WERI-Rb-1 (cell line): Measurements from ENCODE around the gene FHIT.

Experiments
- DNase-seq: peaks from one replicate; pipeline ENCODE4 v3.0.0-alpha.2; 2020
- H3K27ac ChIP-seq: fragments of 250-450 bp; sonication (Bioruptor Pico); 2 replicates; pipeline ENCODE4 v1.5.1; 2020; ENCODE audit warnings: mild to moderate bottlenecking, moderate library complexity
- H3K27me3 ChIP-seq: fragments of 250-450 bp; sonication (Bioruptor Pico); 2 replicates; pipeline ENCODE4 v1.5.1; 2021; ENCODE audit warnings: mild to moderate bottlenecking, low read depth, moderate library complexity; ENCODE audit not compliant: insufficient read depth, severe bottlenecking
- H3K36me3 ChIP-seq: fragments of 250-450 bp; sonication (Bioruptor Pico); 2 replicates; pipeline ENCODE4 v1.5.1; 2020; ENCODE audit warnings: mild to moderate bottlenecking, moderate library complexity
- H3K4me3 ChIP-seq: 2 replicates; pipeline ENCODE4 v1.5.1; 2011; ENCODE audit warnings: low read depth, mild to moderate bottlenecking, control low read depth, low read length
- H3K9me3 ChIP-seq: fragments of 250-450 bp; sonication (Bioruptor Pico); 2 replicates; pipeline ENCODE4 v1.5.1; 2021; ENCODE audit warnings: mild to moderate bottlenecking, moderate library complexity; ENCODE audit not compliant: severe bottlenecking
- TF ChIP-seq, protein P1 (sequence below): IDR thresholded peaks from 2 replicates; pipeline ENCODE4 v1.5.1; 2011; ENCODE audit warnings: low read depth, mild to moderate bottlenecking, control low read depth, inconsistent platforms, low read length

FHIT gene

DNA sequence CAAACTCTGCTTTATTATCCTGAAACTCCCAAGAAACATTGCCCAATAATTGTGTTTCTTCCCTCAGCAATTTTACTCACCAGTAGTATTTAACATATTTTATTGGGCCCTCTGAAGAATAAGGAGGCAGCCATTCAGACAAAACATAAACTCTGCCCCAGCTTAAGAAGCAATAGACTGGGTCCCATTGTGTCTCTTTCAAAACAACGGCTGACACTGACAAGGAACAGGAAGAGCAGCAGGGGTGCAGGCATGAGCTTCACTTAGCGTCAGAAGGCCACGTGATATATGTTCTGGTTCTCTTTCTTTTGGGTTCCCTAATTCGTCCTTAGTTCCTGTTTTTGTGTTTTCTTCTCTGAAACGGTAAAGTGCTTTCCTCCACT, 242.3 kb downstream of the FHIT start:
- TF ChIP-seq, protein P1, sequence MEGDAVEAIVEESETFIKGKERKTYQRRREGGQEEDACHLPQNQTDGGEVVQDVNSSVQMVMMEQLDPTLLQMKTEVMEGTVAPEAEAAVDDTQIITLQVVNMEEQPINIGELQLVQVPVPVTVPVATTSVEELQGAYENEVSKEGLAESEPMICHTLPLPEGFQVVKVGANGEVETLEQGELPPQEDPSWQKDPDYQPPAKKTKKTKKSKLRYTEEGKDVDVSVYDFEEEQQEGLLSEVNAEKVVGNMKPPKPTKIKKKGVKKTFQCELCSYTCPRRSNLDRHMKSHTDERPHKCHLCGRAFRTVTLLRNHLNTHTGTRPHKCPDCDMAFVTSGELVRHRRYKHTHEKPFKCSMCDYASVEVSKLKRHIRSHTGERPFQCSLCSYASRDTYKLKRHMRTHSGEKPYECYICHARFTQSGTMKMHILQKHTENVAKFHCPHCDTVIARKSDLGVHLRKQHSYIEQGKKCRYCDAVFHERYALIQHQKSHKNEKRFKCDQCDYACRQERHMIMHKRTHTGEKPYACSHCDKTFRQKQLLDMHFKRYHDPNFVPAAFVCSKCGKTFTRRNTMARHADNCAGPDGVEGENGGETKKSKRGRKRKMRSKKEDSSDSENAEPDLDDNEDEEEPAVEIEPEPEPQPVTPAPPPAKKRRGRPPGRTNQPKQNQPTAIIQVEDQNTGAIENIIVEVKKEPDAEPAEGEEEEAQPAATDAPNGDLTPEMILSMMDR = no peak
- Histone ChIP-seq H3K27me3 (no peaks in the 10 kb centered on the region), H3K36me3 (no peaks in the 10 kb centered on the region), H3K27ac (no peak overlapping the region), H3K4me3 (no peak overlapping the region), H3K9me3 (no peaks in the 10 kb centered on the region)
- DNase-seq = no peak

DNA sequence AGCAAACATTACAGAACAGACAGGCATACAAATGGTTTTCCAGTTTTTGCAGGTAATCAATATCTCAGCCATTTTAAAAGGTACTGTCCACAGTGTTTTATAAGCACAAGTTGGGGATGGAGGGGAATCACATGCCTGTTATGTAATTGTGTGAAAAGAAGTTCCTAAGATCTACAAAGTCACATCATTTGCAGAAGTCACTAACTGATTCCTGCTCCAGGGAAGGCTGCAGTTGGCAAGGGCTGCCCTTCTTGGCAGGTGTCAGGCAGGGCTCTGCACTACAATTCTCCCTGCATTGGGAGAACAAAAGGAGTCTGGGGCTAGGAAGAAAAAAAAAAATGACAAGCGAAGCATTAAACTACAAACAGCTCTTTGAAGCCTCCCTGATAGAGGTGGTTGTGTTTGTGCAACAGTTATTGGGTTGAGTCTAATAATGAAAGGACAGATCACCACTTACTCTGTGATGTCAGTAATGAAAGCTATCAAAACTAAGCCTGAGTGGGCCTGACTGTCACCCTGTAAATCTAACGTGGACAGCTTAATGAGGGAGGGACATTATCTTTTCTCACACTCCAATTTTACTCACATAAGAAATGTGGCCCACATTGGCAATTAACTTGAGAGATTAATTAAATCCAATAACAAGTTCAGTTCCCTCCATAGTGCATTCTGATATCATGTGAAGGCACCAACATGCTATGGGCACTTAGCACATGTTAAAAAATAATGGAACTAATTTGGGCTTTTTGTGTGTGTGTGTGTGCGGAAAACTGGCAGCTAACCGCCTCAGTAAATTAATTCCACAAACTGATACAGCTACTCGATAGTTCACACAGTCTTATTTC, 242.9 kb downstream of the FHIT start:
- Histone ChIP-seq H3K36me3 (no peaks in the 10 kb centered on the region), H3K9me3 (no peaks in the 10 kb centered on the region), H3K4me3 (no peak overlapping the region), H3K27ac (no peak overlapping the region), H3K27me3 (no peaks in the 10 kb centered on the region)
- no peak for DNase-seq
- TF ChIP-seq, protein P1 = no peak

DNA sequence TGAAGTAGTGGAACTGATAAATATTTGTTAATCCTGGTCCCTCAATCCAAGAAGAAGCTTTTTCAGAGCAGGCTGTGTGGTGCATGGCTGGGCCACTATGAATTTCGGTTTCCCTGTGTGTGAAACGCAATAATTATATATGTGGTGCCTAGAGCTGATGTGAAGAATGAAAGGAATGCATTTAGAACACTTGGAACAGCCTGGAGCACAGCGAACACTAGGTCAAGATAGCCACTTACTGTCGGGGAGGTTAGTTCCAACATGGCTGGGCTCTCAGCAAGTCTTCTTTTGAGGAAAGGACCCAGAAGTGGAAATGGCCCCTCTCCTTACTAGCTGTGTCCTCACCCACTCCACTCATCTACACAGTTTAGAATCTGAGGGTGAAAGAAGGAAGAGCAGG, 245.7 kb downstream of the FHIT start:
- no peak overlapping the region for H3K27ac ChIP-seq
- H3K27me3 ChIP-seq = no peaks in the 10 kb centered on the region
- H3K4me3 ChIP-seq = no peak overlapping the region
- DNase-seq = no peak
- no peaks in the 10 kb centered on the region for H3K9me3 ChIP-seq
- H3K36me3 ChIP-seq = no peaks in the 10 kb centered on the region
- TF ChIP-seq, protein P1 = no peak

DNA sequence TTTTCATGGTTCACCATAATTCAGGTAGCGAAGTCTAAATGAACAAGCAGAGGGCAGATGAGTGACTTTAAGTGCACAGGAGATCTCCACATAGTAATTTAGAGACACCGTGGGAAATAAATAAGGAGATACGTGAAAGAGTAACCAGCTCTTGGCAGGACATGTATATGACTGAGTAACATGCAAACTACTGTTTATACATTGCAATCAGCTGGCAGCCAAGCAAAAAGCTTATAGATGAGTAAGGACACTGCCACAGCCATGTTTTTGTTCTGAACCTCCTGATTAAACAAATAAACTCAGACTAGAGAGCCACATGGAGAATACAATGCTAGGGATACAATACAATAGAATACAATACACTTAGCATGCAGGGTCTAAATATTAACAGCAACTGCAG, 252.4 kb downstream of the FHIT start:
- DNase-seq = no peak
- TF ChIP-seq, protein P1 = no peak
- no peaks in the 10 kb centered on the region for H3K36me3 ChIP-seq
- H3K27me3 ChIP-seq = no peaks in the 10 kb centered on the region
- H3K9me3 ChIP-seq = no peaks in the 10 kb centered on the region
- no peak overlapping the region for H3K4me3 ChIP-seq
- H3K27ac ChIP-seq = no peak overlapping the region

DNA sequence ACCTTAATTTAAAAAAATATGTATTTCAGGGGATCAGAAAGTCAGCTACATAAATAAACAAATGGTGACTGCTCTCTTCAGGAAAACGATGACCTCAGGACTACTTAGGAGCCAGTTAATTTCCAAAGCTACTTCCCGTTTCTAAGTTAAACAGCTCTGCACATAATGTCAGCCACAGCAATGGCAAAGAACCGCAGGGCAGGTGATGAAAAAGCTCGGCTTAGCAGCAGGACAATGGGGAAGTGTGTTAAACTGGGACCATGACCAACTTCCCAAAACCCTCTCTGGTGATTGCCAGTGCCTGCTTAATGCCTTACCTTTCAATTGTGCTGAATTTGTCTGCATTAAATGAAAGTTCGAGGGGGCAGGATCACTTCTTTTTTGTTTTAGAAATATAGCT, 258.9 kb downstream of the FHIT start:
- H3K4me3 ChIP-seq = no peak overlapping the region

DNA sequence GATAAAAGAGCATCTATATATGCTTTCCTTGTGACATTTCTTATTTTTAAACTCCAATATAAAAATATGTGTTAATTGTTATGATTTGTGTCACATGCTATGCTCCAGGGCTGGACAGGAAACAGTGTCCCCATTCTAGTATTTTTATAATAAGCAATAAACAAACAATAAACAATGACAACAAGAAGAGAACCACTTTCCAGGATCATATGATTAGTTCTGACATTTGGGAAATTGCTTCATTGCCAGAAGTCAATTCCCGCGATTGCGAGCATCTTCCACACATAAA, 260.9 kb downstream of the FHIT start:
- no peak for DNase-seq
- TF ChIP-seq, protein P1 = no peak
- no peaks in the 10 kb centered on the region for H3K27me3 ChIP-seq
- no peak overlapping the region for H3K4me3 ChIP-seq
- no peaks in the 10 kb centered on the region for H3K36me3 ChIP-seq
- H3K27ac ChIP-seq = no peak overlapping the region
- no peaks in the 10 kb centered on the region for H3K9me3 ChIP-seq

More for the DNA sequence above, 258.9 kb downstream of the FHIT start:
- no peaks in the 10 kb centered on the region for H3K36me3 ChIP-seq
- H3K27me3 ChIP-seq = no peaks in the 10 kb centered on the region
- TF ChIP-seq, protein P1 = no peak
- no peak overlapping the region for H3K27ac ChIP-seq
- no peaks in the 10 kb centered on the region for H3K9me3 ChIP-seq
- DNase-seq = no peak
